GM19467 (cell line): ENCODE measurements around the gene RHOU.
"Not testable (repeated sequence)": the region's sequence is repeated elsewhere in the genome, so short reads cannot be mapped to it uniquely, and the experiment has no call there.

Experiments
- ATAC-seq: cut with Tn5 transposase; IDR thresholded peaks from one replicate; pipeline ENCODE4 v1.9.1; 2021; ENCODE audit warnings: mild to moderate bottlenecking, moderate library complexity; ENCODE audit not compliant: unreplicated experiment

RHOU gene

DNA sequence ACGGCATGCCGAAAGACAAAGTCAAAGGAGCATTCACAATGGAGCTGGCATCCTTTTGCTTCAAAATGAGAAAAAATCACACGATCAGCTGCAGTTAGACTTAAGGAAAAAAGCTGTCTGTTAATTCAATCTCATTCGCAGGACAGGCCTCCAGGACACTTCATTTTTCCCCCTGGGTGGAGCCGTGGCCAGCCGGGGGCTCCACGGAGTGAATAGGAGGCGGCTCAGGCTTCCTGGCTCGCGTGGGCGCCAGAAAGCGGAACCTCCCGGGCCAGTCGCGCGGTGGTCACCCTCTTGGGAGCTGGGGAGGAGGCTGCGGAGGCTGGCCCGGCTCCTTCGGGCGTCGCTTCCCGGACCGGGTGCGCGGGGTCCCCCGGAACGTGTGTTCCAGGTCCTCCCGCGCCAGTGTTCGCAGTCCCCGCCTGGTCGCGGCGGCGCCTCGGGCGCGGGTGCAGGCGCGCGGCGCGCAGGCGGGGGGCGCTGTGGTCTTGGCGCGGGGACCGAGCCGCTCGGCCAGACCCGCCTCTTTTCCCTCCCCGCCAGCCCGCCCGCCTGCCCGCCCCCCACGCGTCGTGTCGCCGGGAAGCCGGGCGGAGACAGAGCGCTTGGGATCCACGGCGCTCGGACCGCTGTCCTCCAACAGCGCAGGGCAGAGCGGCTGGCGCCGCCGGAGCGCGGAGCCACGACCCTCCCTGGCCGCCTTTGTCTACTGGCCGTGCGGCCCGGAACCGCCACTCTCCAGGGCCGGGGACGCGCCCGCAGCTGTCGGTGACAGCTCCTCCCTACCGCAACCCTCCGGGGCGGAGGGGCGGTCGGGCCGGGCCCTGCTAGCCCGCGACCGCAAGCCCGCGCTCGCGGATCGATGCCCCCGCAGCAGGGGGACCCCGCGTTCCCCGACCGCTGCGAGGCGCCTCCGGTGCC is at the start of gene RHOU:
Gene RHOU, plus strand, starts transcription at position 599 of the 921 bp plus-strand sequence. Its CDS starts 264 bp downstream, at position 863.
- ATAC-seq, result no peak

DNA sequence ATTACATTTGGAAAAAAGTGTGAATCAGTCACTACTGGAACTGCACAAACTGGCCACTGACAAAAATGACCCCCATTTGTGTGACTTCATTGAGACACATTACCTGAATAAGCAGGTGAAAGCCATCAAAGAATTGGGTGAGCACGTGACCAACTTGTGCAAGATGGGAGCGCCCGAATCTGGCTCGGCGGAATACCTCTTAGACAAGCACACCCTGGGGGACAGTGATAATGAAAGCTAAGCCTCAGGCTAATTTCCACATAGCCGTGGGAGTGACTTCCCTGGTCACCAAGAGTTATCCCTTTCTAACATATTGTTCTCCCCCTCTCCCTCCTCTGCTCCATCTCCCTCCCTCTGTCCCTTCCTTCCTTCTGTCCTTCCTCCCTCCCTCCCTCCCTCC is 47.7 kb upstream of the RHOU start:
- ATAC-seq, result no peak

DNA sequence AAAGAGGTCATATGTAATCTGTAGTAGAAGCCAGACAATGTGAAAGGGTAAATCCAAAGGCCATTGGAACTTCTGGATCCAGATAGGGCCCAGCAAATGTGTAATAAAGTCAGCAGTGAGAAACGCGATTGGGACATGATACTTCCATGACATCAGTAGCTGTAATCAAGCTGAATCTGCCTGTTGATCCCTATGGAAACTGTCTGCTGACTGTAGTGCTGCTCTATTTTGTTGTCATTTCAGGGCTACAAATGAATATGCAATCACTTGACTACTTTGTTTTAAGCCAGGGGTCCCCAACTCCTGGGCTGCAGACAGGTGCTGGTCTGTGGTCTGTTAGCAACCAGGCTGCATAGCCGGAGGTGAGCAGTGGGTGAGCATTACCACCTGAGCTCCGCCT is 46.0 kb upstream of the RHOU start:
- ATAC-seq, result no peak

DNA sequence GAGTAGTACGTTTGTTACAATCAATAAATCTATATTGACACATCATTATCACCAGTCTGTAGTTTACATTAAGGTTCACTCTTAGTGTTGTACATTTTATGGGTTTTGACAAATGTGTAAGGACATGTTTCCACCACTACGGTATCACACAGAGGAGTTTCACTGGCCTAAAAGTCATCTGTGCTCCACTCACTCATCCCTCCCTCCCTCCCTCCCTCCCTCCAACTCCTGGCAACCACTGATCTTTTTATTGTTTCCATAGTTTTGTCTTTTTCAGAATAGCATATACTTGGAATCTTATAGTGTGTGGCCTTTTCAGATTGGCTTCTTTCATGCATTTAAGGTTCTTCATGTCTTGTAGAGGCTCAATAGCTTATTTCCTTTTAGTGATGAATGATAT is 44.1 kb upstream of the RHOU start:
- ATAC-seq, result no peak

DNA sequence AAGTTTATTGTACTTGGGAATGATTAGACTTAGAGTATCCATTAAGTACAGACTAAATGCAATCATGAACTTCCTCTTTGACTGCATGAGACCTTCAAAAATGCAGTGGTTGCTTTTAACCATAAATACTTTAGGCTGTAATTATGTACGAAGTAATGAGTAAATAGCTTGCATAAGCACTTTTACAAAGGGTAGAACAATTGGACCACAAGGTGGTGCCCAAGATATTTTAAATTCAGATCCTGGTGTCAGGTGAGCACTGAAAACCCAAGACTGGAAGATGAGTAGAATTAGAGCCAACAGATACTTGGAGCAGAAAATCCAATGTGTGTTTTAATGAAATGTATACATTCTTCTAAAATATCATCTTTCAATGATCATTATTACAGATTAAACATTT is 43.4 kb upstream of the RHOU start:
- no peak for ATAC-seq

DNA sequence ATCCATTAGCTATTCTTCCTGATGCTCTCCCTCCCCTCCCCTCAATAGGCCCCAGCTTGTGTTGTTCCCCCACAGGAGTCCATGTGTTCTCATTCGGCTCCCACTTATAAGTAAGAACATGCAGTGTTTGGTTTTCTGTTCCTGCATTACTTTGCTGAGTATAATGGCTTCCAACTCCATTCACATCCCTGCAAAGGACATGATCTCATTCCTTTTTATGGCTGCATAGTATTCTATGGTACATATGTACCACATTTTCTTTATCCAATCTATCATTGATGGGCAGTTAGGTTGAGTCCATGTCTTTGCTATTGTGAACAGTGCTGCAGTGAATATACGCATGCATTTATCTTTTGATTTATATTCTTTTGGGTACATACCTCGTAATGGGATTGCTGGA is 40.8 kb upstream of the RHOU start:
- not testable (repeated sequence) for ATAC-seq

DNA sequence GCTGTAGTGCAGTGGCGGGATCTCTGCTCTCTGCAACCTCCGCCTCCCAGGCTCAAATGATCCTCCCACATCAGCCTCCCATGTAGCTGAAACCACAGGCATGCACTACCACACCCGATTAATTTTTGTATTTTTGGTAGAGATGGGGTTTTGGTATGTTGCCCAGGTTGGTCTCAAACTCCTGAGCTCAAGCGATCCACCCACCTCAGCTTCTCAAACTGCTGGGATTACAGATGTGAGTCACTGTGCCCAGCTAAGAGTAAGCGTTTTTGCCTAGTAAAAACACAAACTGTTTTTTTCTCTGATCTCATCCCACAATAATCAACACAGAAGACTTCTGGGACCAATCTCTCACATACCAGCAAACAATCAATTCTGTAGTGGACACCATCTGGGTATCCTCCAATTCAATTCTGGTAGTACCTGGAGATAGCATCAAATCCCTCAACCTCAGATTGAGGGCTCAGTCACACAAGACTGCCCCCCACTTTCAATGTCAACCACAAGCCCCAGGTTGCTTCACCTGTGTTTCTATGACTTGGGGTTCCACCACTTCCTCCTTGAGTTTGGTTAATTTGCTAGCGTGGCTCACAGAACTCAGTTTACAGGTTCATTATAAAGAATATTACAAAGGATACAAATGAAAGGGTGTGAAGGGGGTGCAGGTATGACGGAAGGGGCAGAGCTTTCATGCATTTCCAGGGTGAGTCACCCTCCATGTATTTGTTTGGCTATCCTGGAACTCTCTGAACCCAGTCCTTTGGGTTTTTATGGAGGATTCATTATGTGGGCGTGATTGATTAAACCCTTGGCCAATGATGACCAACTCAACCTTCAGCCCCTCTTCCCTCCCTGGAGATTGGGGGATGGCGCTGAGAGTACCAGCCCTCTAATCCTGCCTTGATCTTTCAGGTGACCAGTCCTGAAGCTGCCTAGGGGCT is 40.0 kb upstream of the RHOU start:
- no peak for ATAC-seq

DNA sequence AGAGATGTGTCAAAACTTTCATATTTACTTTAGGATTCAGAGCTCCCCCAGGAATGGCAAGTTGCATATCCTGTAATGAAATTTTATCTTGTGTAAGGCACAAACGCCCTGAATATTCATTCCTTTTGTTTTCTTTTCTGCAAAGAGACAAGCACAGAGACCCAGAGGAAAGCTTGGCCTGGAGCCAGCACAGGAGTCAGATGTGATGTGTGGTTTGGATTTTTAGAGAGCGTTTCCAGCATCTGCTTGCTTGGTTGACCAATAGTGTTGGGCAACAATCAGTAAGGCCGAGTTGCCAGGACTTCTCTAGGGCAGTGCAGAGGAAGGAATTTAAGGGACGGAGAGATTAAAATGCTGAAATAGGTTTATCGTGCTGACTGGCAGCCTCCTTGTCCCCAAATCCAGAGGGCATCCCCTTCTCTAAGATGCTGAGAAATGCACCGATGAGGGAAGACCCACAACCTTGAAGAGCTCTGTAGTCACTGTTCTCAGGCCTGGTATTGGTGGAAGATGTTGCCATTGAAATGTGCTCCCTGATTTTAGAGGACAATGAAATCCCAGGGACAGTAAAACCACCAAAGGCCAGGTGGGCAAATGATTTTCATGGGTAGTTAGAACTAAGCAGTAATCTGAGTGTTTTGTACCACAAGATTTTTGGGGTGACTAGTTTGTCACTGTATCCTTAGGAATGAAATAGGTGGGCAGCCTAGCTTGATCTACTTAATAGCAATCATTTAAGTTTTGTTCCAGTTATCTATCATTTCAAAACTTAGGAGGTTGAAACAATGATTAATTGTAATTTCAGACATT is 37.9 kb upstream of the RHOU start:
- no peak for ATAC-seq

DNA sequence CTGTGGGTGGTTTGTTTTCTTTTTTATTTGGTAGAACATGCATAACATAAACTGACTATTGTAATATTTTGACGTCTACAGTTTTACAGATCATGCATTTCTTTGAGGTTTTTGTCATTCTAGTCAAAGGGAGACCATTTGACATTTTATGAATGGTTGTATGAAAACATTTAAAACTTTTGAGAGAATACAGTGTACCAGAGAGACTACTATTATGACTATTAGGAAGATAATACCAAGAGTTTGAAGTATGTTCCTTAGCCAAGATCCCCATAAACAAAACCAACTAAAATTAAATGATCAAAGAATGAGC is 37.3 kb upstream of the RHOU start:
- ATAC-seq, result no peak

DNA sequence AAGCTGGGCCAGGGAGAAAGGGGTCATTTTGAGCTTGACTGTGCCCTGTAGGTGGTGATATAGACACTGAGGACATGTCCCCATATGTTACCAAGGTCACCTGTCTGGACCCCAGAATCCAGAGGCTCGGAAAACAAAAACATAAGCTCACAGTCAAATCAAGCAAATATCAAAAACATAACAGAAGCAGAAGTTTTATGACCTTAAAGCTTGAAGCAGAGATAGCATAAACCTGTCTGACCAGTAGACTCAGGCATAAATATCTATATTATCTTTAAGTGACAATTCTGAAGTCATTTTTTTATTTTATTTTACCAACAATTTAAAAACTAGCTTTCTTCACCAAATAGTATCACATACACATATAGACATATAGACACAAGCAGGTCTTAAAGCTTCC is 32.8 kb upstream of the RHOU start:
- no peak for ATAC-seq

DNA sequence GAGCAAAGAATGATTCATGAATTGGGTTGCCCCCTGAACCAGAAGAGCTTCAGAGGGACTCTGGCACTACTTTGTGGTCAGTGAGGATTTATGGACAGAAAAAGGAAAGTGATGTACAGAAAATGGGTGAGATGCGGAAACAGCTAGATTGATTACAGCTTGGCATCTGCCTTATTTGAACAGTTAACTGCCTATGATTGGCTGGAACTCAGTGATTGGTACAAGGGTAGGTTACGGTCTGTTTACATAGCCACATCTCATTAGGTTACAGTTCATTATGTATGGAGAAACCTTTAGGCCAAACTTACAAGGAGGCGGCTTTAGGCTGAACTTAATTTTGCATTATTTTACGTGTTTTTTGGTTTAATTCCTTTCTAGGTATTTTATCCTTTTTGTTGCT is 29.0 kb upstream of the RHOU start:
- no peak for ATAC-seq

DNA sequence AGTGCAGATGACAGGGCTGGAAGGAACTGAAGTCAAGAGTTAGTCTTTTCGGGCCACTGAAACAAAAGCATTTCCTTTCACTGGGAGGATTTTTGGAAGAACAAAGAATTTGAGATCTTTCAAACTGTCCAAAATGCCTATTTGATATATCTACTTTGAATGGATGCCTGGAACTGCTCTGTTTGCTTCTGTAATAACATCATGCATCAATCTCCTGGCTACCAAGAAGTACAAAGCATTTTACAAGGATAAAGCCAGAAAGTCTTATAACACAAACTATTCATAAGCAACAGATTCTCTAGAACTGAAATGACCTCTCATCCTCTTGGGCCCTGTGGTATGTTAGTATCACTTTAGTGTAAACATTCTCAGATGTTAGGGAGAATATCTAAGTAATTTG is 18.2 kb upstream of the RHOU start:
- ATAC-seq, result no peak

DNA sequence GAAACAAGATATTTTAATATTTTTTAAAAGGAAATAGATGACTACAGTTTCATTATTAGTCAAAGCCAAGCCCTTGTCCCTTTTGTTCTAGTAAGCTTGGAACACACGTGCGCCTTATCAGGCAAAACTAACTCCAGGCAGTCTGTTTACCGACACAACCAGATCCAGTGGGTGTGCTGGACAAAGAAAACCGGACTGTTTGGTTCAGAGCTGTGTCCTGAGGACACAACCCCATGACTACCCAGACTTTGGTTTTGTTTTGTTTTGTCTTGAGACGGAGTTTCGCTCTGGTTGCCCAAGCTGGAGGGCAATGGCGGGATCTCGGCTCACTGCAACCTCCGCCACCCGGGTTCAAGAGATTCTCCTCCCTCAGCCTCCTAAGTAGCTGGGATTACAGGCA is 13.9 kb upstream of the RHOU start:
- ATAC-seq, result no peak

DNA sequence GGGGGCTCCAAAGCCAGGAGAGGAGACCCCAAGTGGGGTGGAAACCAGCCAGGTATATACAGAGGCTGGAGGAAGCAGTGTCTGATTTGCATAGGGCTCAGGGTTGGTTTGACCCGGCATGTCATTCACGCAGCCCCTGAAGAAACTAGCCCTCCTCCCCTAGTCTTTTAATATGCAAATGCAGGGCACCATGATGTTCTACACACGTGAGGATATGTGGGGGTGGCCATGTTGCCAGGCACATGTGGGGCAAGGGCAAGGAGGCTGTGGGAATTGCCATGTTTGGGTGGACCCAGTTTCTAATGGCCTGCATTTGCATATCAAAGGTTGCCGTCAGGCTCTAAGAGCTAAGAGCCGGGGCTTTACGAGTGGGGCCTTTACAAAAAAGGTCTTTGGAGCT is 12.0 kb upstream of the RHOU start:
- ATAC-seq, result no peak

DNA sequence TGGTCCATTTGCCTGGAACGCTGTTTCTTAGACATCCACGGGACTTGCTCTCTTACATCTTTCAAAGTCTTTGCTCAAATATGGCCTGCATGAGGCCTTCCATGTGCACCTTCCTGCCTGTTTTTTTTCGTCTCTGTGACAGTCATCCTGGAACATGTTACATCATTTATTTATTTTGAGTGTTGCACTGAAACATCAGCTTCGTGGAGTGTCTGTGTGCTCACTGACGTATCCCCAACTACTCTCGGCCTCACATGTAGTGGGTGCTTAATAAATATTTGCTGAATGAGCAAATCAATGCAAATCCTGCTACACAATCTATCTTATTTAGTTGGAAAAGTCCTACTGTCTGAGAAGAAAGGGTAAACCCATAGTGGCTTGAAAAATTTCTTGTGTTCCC is 11.4 kb upstream of the RHOU start:
- ATAC-seq, result no peak

DNA sequence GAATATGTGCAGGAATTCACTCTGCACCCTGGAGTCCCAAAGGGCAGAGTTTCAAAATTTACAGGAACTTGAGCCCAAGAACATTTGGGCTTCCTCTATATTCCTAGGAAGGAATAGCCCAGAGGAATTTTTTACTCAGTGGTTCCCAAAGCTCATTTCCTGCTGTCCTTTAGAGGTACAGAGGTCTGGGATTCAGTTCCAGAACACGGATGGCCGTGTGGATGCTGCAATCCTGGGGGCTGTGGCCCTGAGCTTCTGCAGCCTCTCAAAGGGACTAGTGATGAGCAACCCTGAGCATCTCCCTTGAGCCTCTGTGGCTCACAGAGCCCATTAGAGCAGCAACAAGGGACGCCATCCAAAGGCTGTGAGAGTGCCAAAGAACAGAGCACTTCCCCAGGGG is 10.1 kb upstream of the RHOU start:
- no peak for ATAC-seq

DNA sequence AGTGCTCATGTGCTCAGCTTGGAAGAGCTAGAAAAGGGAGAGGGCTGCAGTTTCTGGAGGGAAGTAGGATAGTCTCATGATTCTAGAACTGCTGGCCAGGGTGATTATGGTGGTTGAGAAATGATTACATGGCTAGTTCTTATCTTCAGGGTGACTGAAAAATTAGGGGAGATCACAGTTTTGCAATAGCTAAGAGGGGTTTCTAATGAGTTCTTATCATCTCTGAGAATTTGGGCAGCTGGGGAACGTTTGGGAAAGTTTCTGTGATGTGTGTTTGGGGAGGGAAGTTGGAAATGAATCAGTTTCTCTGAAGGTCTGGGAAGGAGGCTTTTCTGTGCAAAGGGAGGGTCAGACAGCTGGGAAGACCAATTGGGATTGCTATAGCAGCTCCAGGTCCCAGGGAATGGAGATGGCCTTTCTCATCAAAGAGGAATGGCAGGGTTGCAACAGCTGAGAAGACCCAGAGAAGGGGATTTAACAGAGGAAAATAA is 7.6 kb upstream of the RHOU start:
- ATAC-seq, result no peak

DNA sequence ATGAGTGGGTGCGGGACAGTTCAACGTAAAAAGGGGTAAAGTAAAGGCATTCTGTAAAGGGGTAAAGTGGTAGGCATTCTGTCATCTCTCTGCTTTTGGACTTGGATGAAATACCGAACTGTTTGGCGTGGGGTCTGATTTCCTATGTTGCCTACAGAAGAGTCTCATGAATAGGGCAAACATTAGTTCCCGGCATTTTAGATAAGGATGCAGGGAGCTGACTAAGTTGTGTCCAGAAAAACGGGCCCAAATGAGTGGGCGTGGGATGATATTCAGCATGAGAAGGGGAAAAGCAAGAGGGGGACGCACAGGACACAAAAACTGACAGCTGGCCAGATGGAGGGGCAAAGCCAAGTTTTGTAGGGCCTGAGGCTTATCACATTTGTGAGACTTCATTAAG is 2.9 kb upstream of the RHOU start:
- ATAC-seq, result no peak

DNA sequence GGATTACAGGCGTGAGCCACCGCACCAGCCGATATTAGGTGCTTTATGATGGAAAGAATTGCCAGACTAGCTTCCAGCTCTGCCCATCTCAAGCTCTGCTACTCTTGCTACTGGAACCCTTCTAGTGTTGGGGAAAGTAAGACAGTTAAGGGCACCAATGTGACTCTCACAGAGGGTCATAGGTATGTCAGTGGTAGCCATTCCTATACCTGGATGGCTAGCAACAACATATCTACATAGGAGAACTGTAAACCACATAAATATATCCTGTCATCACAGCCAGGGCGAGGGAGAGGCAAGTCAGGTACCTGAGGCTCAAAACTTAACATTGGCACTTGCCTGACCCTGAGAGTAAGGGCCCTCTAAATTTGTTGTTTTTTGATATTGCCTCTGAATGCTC is 1.7 kb upstream of the RHOU start:
- ATAC-seq, result no peak

DNA sequence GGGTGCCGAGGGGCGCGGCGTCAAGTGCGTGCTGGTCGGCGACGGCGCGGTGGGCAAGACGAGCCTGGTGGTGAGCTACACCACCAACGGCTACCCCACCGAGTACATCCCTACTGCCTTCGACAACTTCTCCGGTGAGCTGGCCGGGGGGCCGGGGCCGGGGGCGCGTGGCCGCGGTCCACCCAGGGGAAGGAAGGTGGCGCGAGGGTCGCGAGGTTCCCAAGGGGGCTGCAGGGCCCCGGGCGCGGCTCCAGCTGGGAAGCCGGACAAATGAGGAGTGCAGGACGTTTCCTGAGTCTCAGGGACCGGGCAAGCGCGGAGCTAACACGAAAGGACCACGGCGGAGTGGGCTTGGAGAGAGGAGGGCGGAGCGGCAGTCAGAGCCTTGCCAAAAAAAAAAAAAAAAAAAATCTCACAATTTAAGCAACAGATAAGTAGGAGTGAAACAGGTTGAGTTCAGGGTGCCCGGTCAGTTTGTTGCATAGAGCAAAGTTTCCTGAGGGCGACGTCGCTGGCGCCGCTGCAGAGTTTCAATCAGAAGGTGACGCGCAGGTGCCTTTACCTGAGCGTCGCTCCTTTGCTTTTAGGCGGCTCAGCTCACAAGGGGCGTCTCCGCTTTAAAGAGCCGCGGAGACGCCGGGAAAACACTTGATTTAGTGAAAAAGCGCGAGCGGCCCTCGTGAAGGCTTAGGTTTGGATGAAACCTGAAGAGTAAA is 750 bp downstream of the RHOU start:
- no peak for ATAC-seq
